Lower lobe of right lung (tissue), 2 donors: ENCODE data around the gene NRP1. TPM values are rescaled to one million over a fixed set of nuclear protein-coding genes. Genes with fewer than 3 reads are reported as not detected.
A peak's percentile ranks its signal among the peaks of the same experiment; 100 is the strongest.

Experiments
- ATAC-seq, 2 donors: fragments of 200-7000 bp; cut with Tn5 transposase; one replicate each; pipeline ENCODE4 v1.9.1; 2020 to 2022; ENCODE audit warnings: mild to moderate bottlenecking in 2 of 2, moderate library complexity in 2 of 2
- DNase-seq: peaks from one replicate; pipeline ENCODE4 v3.0.0-alpha.2; 2020
- H3K27ac ChIP-seq: fragments of 200-600 bp; one replicate; pipeline ENCODE4 v1.8.0; 2022
- H3K27me3 ChIP-seq: fragments of 200-600 bp; one replicate; pipeline ENCODE4 v1.8.0; 2022; ENCODE audit warnings: low read depth
- H3K36me3 ChIP-seq: fragments of 200-600 bp; one replicate; pipeline ENCODE4 v1.8.0; 2022; ENCODE audit warnings: mild to moderate bottlenecking
- H3K4me1 ChIP-seq: fragments of 200-600 bp; one replicate; pipeline ENCODE4 v1.8.0; 2022
- H3K4me3 ChIP-seq: fragments of 200-600 bp; one replicate; pipeline ENCODE4 v1.8.0; 2022; ENCODE audit warnings: mild to moderate bottlenecking
- H3K9me3 ChIP-seq: fragments of 200-600 bp; one replicate; pipeline ENCODE4 v1.8.0; 2022
- CTCF ChIP-seq: fragments of 200-600 bp; IDR thresholded peaks from one replicate; pipeline ENCODE4 v1.8.0; 2022; ENCODE audit warnings: antibody characterized with exemption, mild to moderate bottlenecking
- intact Hi-C: fragments of 100-400 bp; cut with DNase I; formaldehyde crosslinking; loops from one replicate; pipeline ENCODE4 v1.11.0; 2022
- total RNA-seq: library from RNA; stranded (reverse); fragmentation: NEBNext Ultra II Directional; extraction: Animal tissue kit (Norgen Biotek cat#: 25700); gene quantifications from one replicate; pipeline ENCODE4 v1.2.1, GENCODE V29; 2021
- donor health status: DM: no; HTN: yes; CAD: no; lungs with severe emphysema.

NRP1 gene
- total RNA-seq, 1 donor from 2014 or later: 127 TPM

DNA sequence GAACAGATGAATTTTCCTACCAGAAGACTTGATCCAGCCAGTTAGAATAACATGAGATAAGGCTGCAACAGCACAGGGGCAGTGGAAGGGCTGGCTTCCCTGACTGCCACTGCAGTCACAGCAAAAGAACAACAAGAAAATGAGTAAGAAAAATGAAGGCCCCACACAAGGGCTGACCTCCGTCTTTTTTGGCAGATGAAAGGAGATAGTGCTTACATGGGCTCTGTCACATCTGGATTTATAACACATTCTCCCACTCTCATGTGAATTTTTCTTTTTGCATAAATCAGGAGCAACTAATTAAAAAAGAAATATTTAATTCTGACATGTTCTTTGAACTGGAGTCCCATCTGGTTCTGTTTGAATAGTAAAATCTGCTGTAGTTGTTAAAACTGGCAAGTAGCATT is 99.6 kb downstream of the NRP1 start:
- Histone ChIP-seq H3K27me3 (no peaks in the 10 kb centered on the region), H3K36me3 (peaks cover 15% of the 10 kb centered on the region), H3K4me1 (peaks cover 23% of the 10 kb centered on the region), H3K4me3 (no peak overlapping the region), H3K9me3 (no peaks in the 10 kb centered on the region), H3K27ac (no peak overlapping the region)
- DNase-seq: no peak
- intact Hi-C loops: no loop called here
- ATAC-seq: no peak
- no peak for TF ChIP-seq CTCF

DNA sequence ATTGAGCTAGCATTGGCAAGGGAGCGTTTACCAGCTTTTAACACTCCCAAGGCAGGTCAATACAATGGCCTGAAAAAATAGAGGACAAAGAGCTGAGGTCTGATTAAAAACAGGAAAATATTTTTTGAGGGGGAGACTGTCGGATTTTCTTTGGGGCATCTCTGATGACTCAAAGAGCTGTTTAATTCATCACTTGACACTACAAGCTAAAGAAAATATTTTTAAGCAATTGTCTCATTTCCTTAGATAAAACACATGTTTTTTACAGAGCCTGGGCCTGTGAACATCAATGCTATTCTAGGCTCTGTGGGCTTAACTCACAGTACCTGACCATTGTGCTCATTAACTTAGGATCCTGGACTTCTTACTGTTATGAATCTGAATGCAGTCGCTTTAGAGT is 100.8 kb downstream of the NRP1 start:
- no peak for TF ChIP-seq CTCF
- no peak for DNase-seq
- Histone ChIP-seq H3K4me1 (peaks cover 34% of the 10 kb centered on the region), H3K27me3 (no peaks in the 10 kb centered on the region), H3K36me3 (peaks cover 7% of the 10 kb centered on the region), H3K27ac (peak overlapping the region; percentile 20), H3K4me3 (no peak overlapping the region), H3K9me3 (no peaks in the 10 kb centered on the region)
- ATAC-seq: no peak
- intact Hi-C loops: no loop called here

- intact Hi-C loops: no loop called here
- ATAC-seq: no peak
Measured at GRCh38 chr10:33233221-33233620, 101.2 kb downstream of the NRP1 start.

GRCh38 chr10:33231621-33232350 is 102.7 kb downstream of the NRP1 start:
- H3K4me3 ChIP-seq: no peak overlapping the region
- TF ChIP-seq CTCF: no peak
- no peaks in the 10 kb centered on the region for H3K36me3 ChIP-seq
- peaks cover 40% of the 10 kb centered on the region for H3K4me1 ChIP-seq
- H3K27ac ChIP-seq: no peak overlapping the region
- intact Hi-C loops: no loop called here
- ATAC-seq (no peak), DNase-seq (no peak)
- H3K9me3 ChIP-seq: no peaks in the 10 kb centered on the region
- no peaks in the 10 kb centered on the region for H3K27me3 ChIP-seq

More at GRCh38 chr10:33233221-33233620, 101.2 kb downstream of the NRP1 start:
- H3K36me3 ChIP-seq: peaks cover 7% of the 10 kb centered on the region
- peaks cover 38% of the 10 kb centered on the region for H3K4me1 ChIP-seq
- H3K9me3 ChIP-seq: no peaks in the 10 kb centered on the region
- TF ChIP-seq CTCF: no peak
- no peak for DNase-seq
- H3K4me3 ChIP-seq: no peak overlapping the region
- peak overlapping the region; percentile 20 for H3K27ac ChIP-seq
- H3K27me3 ChIP-seq: no peaks in the 10 kb centered on the region

DNA sequence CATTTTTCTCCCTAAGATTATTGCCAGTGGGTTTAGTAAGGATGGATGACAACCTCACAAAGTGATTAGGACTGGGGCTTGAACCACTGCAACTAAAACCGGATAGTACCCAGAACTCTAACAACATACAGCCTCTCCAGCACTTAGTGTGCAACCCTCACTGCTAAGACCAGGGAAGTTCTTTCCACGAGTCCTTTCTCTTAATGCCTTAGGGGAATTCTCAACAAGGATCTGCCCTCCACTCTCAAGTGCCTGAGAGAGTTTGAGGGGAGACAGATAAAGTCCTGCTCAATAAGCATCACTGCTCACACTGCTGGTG is 104.6 kb downstream of the NRP1 start:
- peaks cover 19% of the 10 kb centered on the region for H3K36me3 ChIP-seq
- ATAC-seq: no peak
- no peak overlapping the region for H3K4me3 ChIP-seq
- peaks cover 40% of the 10 kb centered on the region for H3K4me1 ChIP-seq
- H3K27ac ChIP-seq: no peak overlapping the region
- H3K27me3 ChIP-seq: no peaks in the 10 kb centered on the region
- no peak for TF ChIP-seq CTCF
- H3K9me3 ChIP-seq: no peaks in the 10 kb centered on the region
- DNase-seq: no peak
- intact Hi-C loops: no loop called here
